GM23338 (cell line): ENCODE measurements around the gene TDO2. TPM values are rescaled to one million over a fixed set of nuclear protein-coding genes. Genes with fewer than 3 reads are reported as not detected.

ENCODE experiments used
- ATAC-seq: fragments of 200-7000 bp; cut with Tn5 transposase; 3 replicates; pipeline ENCODE4 v1.9.1; 2020
- DNase-seq: peaks from one replicate; pipeline ENCODE4 v3.0.0-alpha.2; 2015; ENCODE audit warnings: low spot score
- H2AFZ ChIP-seq: fragments of 200-600 bp; sonication (generic); 2 replicates; pipeline ENCODE4 v1.8.0; 2016; ENCODE audit warnings: antibody characterized with exemption, mild to moderate bottlenecking, moderate library complexity
- H3F3A ChIP-seq: fragments of 200-600 bp; sonication (generic); replicated peaks from 2 replicates; pipeline ENCODE4 v1.8.0; 2017; ENCODE audit warnings: antibody characterized with exemption, mixed run types, low read depth
- H3K27ac ChIP-seq: fragments of 200-600 bp; sonication (generic); 2 replicates; pipeline ENCODE4 v1.6.1; 2016; ENCODE audit warnings: low read depth
- H3K27me3 ChIP-seq: fragments of 200-600 bp; sonication (generic); 2 replicates; pipeline ENCODE4 v1.8.0; 2016; ENCODE audit warnings: mild to moderate bottlenecking, mixed run types, moderate library complexity; ENCODE audit not compliant: insufficient read depth
- H3K36me3 ChIP-seq: fragments of 200-600 bp; sonication (generic); 2 replicates; pipeline ENCODE4 v1.8.0; 2016; ENCODE audit warnings: mild to moderate bottlenecking; ENCODE audit not compliant: insufficient read depth
- H3K4me1 ChIP-seq: fragments of 200-600 bp; sonication (generic); 2 replicates; pipeline ENCODE4 v1.8.0; 2016; ENCODE audit warnings: mild to moderate bottlenecking, moderate library complexity; ENCODE audit not compliant: insufficient read depth
- H3K4me2 ChIP-seq: fragments of 200-600 bp; sonication (generic); 2 replicates; pipeline ENCODE4 v1.7.1; 2017; ENCODE audit warnings: mixed run types
- H3K4me3 ChIP-seq: fragments of 200-600 bp; sonication (generic); 2 replicates; pipeline ENCODE4 v1.6.1; 2016; ENCODE audit warnings: mixed run types
- H3K79me2 ChIP-seq: fragments of 200-600 bp; sonication (generic); replicated peaks from 2 replicates; pipeline ENCODE4 v1.8.0; 2017; ENCODE audit warnings: mild to moderate bottlenecking; ENCODE audit not compliant: insufficient read depth
- H3K9me2 ChIP-seq: fragments of 200-600 bp; sonication (generic); 2 replicates; pipeline ENCODE4 v1.8.0; 2017; ENCODE audit not compliant: insufficient read depth
- H4K20me1 ChIP-seq: fragments of 200-600 bp; sonication (generic); replicated peaks from 2 replicates; pipeline ENCODE4 v1.8.0; 2017; ENCODE audit warnings: mild to moderate bottlenecking; ENCODE audit not compliant: insufficient read depth
- H3K27ac Mint-ChIP-seq: 2 replicates; pipeline ENCODE4 v1.8.0; 2020; ENCODE audit warnings: inconsistent platforms, mild to moderate bottlenecking, moderate library complexity, mixed read lengths
- H3K27me3 Mint-ChIP-seq: 3 replicates; pipeline ENCODE4 v1.8.0; 2022; ENCODE audit warnings: low read depth, mild to moderate bottlenecking, moderate library complexity, mixed read lengths, inconsistent platforms; ENCODE audit not compliant: insufficient read depth, poor library complexity
- H3K36me3 Mint-ChIP-seq: 3 replicates; pipeline ENCODE4 v1.8.0; 2021; ENCODE audit warnings: low read depth, mild to moderate bottlenecking, inconsistent platforms, moderate library complexity, mixed read lengths
- H3K4me1 Mint-ChIP-seq: 3 replicates; pipeline ENCODE4 v1.8.0; 2020; ENCODE audit warnings: mild to moderate bottlenecking, inconsistent platforms, mixed read lengths
- H3K4me3 Mint-ChIP-seq: 3 replicates; pipeline ENCODE4 v1.8.0; 2021; ENCODE audit warnings: moderate library complexity, mild to moderate bottlenecking, inconsistent platforms, mixed read lengths
- H3K9me3 Mint-ChIP-seq: 3 replicates; pipeline ENCODE4 v1.8.0; 2020; ENCODE audit warnings: moderate library complexity, mild to moderate bottlenecking, inconsistent platforms, mixed read lengths
- CREB1 ChIP-seq: fragments of 250-450 bp; sonication (Bioruptor Pico); IDR thresholded peaks from 2 replicates; pipeline ENCODE4 v1.5.0; 2020; ENCODE audit warnings: low read depth, mild to moderate bottlenecking, moderate library complexity
- ETS1 ChIP-seq: IDR thresholded peaks from 2 replicates; pipeline ENCODE4 v1.6.1; 2016; ENCODE audit warnings: antibody characterized with exemption
- EZH2 ChIP-seq: fragments of 200-600 bp; sonication (generic); IDR thresholded peaks from one replicate; pipeline ENCODE4 v1.8.0; 2017; ENCODE audit warnings: antibody characterized with exemption, mild to moderate bottlenecking, low read depth; ENCODE audit not compliant: unreplicated experiment
- EZH2phosphoT487 ChIP-seq: fragments of 200-600 bp; sonication (generic); IDR thresholded peaks from one replicate; pipeline ENCODE4 v1.8.1; 2018; ENCODE audit warnings: antibody characterized with exemption; ENCODE audit not compliant: unreplicated experiment
- JUNB ChIP-seq: IDR thresholded peaks from one replicate; pipeline ENCODE4 v1.6.1; 2016; ENCODE audit warnings: antibody characterized with exemption; ENCODE audit not compliant: unreplicated experiment
- NANOG ChIP-seq: IDR thresholded peaks from 2 replicates; pipeline ENCODE4 v1.6.1; 2016; ENCODE audit warnings: antibody characterized with exemption, borderline replicate concordance
- POLR2AphosphoS5 ChIP-seq: IDR thresholded peaks from 2 replicates; pipeline ENCODE4 v1.6.1; 2016; ENCODE audit warnings: antibody characterized with exemption, low read depth
- REST ChIP-seq: IDR thresholded peaks from one replicate; pipeline ENCODE4 v1.6.1; 2018; ENCODE audit warnings: antibody characterized with exemption; ENCODE audit not compliant: unreplicated experiment
- STAT1 ChIP-seq: IDR thresholded peaks from one replicate; pipeline ENCODE4 v1.6.1; 2016; ENCODE audit warnings: antibody characterized with exemption; ENCODE audit not compliant: unreplicated experiment
- ZNF114 ChIP-seq: fragments of 250-450 bp; sonication (Bioruptor Pico); IDR thresholded peaks from 2 replicates; pipeline ENCODE4 v1.5.0; 2020; ENCODE audit warnings: mild to moderate bottlenecking, moderate library complexity
- ZNF462 ChIP-seq: fragments of 250-450 bp; sonication (Bioruptor Pico); IDR thresholded peaks from 2 replicates; pipeline ENCODE4 v1.5.0; 2020; ENCODE audit warnings: mild to moderate bottlenecking, moderate library complexity
- polyA plus RNA-seq: library from polyadenylated mRNA; unstranded; fragments of >200 nt; fragmentation: Nextera tagmentation; extraction: Ambion mirVana; gene quantifications from 2 replicates; pipeline ENCODE4 v1.2.1, GENCODE V29; 2016
- total RNA-seq: library from RNA; depleted of rRNA; stranded (reverse); fragments of >200 nt; shearing (Covaris generic); gene quantifications from 2 replicates; pipeline ENCODE4 v1.2.3, GENCODE V29; 2014

Gene TDO2
- total and polyA plus RNA-seq, 2 experiments from 2014 or later: 0.10 TPM; not detected in 1

- peaks cover 37% of the 10 kb centered on the region for H3K9me3 Mint-ChIP-seq
- DNase-seq: no peak
- no peak overlapping the region for H3K4me2 ChIP-seq
- no peak overlapping the region for H3K27ac Mint-ChIP-seq
- H3K36me3 ChIP-seq: no peaks in the 10 kb centered on the region
- H3K27me3 Mint-ChIP-seq: peaks cover 2% of the 10 kb centered on the region
- no peak for ATAC-seq
- H3K79me2 ChIP-seq: no peaks in the 10 kb centered on the region
- H2AFZ ChIP-seq: no peak overlapping the region
- H3K4me1 Mint-ChIP-seq: peaks cover 3% of the 10 kb centered on the region; the same call in 2 of the 3 replicates
- no peak overlapping the region for H3K4me3 Mint-ChIP-seq
- no peak overlapping the region for H3K4me3 ChIP-seq
- TF ChIP-seq CREB1 (CRISPR knock-in tag): no peak
- no peak for TF ChIP-seq POLR2AphosphoS5
- TF ChIP-seq REST: no peak
- TF ChIP-seq NANOG: no peak
- no peak for TF ChIP-seq ZNF462 (CRISPR knock-in tag)
- no peak for TF ChIP-seq ETS1
- TF ChIP-seq JUNB: no peak
- no peak for TF ChIP-seq EZH2
- TF ChIP-seq EZH2phosphoT487: no peak
- no peak for TF ChIP-seq ZNF114 (CRISPR knock-in tag)
- no peak for TF ChIP-seq STAT1
- H3F3A ChIP-seq: no peaks in the 10 kb centered on the region
- H3K4me1 ChIP-seq: no peaks in the 10 kb centered on the region
- no peaks in the 10 kb centered on the region for H4K20me1 ChIP-seq
- H3K27ac ChIP-seq: no peak overlapping the region
- H3K36me3 Mint-ChIP-seq: peaks cover 26% of the 10 kb centered on the region
- H3K9me2 ChIP-seq: peaks cover 2% of the 10 kb centered on the region; the same call in 1 of the 2 replicates
- H3K27me3 ChIP-seq: no peaks in the 10 kb centered on the region
Observed at GRCh38 chr4:155889031-155889793, 14.3 kb upstream of the TDO2 start.
